ENCODE data around the gene APBB2. TPM values are rescaled to one million over a fixed set of nuclear protein-coding genes. Genes with fewer than 3 reads are reported as not detected.

Gene APBB2
- total RNA-seq, 3 donors from 2014 or later (not counting 1 experiment from before 2014, with no cell fraction given), result 0.38 to 0.48 TPM; not detected in 1

DNA sequence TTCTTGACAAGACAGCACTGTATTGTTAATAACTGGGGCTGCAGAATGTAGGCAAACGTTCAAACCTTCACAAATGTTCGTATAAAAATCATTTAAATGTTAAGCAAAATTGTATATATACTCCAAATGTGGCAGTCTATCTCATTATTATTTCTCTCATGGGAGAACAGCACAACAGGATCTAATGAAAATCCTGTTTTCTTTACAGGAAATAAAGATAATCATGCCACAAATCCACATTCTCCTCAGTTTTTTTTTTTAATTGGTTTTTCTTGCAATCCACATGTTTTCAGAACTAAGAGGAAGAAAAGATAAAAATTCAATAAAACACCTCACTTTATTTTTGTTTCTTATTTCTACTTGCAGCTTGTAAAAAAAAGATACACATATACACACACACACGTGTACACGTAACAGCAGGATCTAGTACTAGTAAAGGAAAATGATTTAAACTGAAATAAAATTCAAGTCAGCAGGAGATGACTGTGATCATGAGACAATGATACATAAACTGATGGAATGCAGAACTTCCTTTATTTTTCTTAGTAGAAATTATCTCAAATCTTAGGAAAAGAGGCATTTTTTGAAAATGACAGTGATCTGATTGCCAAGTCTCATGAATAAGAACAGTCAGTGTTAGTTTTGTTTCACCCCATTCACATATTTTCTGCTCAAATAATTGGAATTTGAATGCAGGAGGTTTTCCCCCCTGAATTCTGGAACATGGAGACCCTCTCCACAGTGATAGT, 11.3 kb downstream of the APBB2 start:
- H3K4me3 Mint-ChIP-seq, result no peak overlapping the region

DNA sequence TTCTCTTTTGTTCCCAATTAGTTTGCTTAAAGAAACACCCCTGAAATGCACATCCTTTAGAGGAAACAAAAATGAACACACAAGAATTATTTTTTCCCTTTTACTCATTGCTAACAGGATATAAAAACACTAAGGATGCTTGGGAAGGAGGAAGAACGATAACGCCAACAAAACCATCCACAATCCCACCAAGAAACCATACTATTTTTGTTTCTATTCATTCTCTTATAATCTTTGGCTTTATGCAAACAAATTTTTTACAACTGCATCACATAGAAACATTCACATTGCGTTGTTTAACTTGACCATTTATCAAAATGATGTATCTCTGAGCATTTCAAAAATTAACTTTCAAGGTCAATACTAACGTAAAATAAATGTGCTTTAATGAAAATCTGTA, 12.0 kb downstream of the APBB2 start:
- Histone ChIP-seq H3K9me3 (ENCODE audit: control insufficient read depth, insufficient read depth, low read length) (no peaks in the 10 kb centered on the region), H3K4me1 (ENCODE audit: control insufficient read depth, insufficient read depth, low read length) (no peaks in the 10 kb centered on the region), H3K27me3 (ENCODE audit: control insufficient read depth, insufficient read depth, low read length) (no peaks in the 10 kb centered on the region), H3K36me3 (ENCODE audit: control insufficient read depth, insufficient read depth, low read length) (no peaks in the 10 kb centered on the region), H3K4me3 (ENCODE audit: low read length) (no peak overlapping the region), H3K27ac (ENCODE audit: low read length) (no peak overlapping the region)
- H3K27me3 Mint-ChIP-seq (ENCODE audit: low read depth in 2 of 2), result peaks cover 4 to 7% of the 10 kb centered on the region in 2 donors
- TF ChIP-seq, protein P1, sequence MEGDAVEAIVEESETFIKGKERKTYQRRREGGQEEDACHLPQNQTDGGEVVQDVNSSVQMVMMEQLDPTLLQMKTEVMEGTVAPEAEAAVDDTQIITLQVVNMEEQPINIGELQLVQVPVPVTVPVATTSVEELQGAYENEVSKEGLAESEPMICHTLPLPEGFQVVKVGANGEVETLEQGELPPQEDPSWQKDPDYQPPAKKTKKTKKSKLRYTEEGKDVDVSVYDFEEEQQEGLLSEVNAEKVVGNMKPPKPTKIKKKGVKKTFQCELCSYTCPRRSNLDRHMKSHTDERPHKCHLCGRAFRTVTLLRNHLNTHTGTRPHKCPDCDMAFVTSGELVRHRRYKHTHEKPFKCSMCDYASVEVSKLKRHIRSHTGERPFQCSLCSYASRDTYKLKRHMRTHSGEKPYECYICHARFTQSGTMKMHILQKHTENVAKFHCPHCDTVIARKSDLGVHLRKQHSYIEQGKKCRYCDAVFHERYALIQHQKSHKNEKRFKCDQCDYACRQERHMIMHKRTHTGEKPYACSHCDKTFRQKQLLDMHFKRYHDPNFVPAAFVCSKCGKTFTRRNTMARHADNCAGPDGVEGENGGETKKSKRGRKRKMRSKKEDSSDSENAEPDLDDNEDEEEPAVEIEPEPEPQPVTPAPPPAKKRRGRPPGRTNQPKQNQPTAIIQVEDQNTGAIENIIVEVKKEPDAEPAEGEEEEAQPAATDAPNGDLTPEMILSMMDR (IDR thresholded peaks at IDR 0.05), result no peak
- H3K4me3 Mint-ChIP-seq, result no peak overlapping the region
- no peaks in the 10 kb centered on the region for H3K9me3 Mint-ChIP-seq
- no peaks in the 10 kb centered on the region for H3K36me3 Mint-ChIP-seq
- intact Hi-C loops (cut with micrococcal nuclease), result no loop called here
- DNase-seq (no peak), ATAC-seq (no peak)
- no peak overlapping the region for H3K27ac Mint-ChIP-seq
- 85% methylated on average over 2 of the region's 4 CpGs for WGBS (ENCODE audit: insufficient coverage)
- H3K4me1 Mint-ChIP-seq, result peaks cover 0 to 2% of the 10 kb centered on the region in 2 donors

More for the DNA sequence above, 11.3 kb downstream of the APBB2 start:
- H3K36me3 ChIP-seq (ENCODE audit: control insufficient read depth, insufficient read depth, low read length), result no peaks in the 10 kb centered on the region
- H3K27me3 Mint-ChIP-seq (ENCODE audit: low read depth in 2 of 2), result peaks cover 0 to 7% of the 10 kb centered on the region in 2 donors
- no peak overlapping the region for H3K4me3 ChIP-seq (ENCODE audit: low read length)
- H3K27ac Mint-ChIP-seq, result no peak overlapping the region
- WGBS (ENCODE audit: insufficient coverage), result 67% methylated on average over 1 of the region's 4 CpGs
- no peaks in the 10 kb centered on the region for H3K27me3 ChIP-seq (ENCODE audit: control insufficient read depth, insufficient read depth, low read length)
- no peaks in the 10 kb centered on the region for H3K4me1 ChIP-seq (ENCODE audit: control insufficient read depth, insufficient read depth, low read length)
- intact Hi-C loops (cut with micrococcal nuclease), result no loop called here
- TF ChIP-seq, protein P1 (IDR thresholded peaks at IDR 0.05), result no peak
- DNase-seq (no peak), ATAC-seq (no peak)
- H3K27ac ChIP-seq (ENCODE audit: low read length), result no peak overlapping the region
- H3K36me3 Mint-ChIP-seq, result no peaks in the 10 kb centered on the region
- no peaks in the 10 kb centered on the region for H3K9me3 Mint-ChIP-seq
- no peaks in the 10 kb centered on the region for H3K9me3 ChIP-seq (ENCODE audit: control insufficient read depth, insufficient read depth, low read length)
- peaks cover 0 to 6% of the 10 kb centered on the region in 2 donors for H3K4me1 Mint-ChIP-seq

DNA sequence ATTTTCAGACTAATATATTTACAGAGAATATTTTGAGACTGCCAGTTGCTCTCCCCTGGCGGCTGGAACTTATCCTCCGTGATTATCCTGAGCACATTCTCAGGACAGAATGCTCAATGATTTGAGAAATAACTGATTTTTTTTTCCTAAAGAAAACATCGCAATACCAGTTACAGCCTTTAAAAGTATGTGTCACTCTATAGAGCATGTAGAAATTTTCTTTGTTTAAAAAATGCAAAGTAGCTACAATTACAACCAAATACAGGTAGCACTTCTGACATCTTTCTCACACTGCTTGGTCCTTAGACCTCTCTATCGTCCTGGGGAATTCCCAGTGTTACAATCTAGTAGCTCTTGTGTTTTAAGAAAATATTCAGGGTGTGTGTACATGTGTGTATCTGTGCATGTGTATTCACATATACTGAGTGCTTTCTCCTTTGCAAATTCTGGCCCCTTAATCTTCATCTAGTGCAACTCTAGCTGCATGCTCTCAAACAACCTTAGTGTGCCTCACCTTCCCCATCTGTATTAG, 13.8 kb downstream of the APBB2 start:
- intact Hi-C loops (cut with micrococcal nuclease), result no loop called here
- DNase-seq (no peak), ATAC-seq (no peak)
- no peaks in the 10 kb centered on the region for H3K36me3 ChIP-seq (ENCODE audit: control insufficient read depth, insufficient read depth, low read length)
- Mint-ChIP-seq H3K4me3 (no peak overlapping the region), H3K36me3 (no peaks in the 10 kb centered on the region), H3K4me1 (no peaks in the 10 kb centered on the region), H3K9me3 (no peaks in the 10 kb centered on the region), H3K27ac (no peak overlapping the region), H3K27me3 (ENCODE audit: low read depth in 2 of 2) (peaks cover 4 to 7% of the 10 kb centered on the region in 2 donors)
- WGBS (ENCODE audit: insufficient coverage), result 96% methylated on average over 4 of the region's 4 CpGs
- no peak overlapping the region for H3K4me3 ChIP-seq (ENCODE audit: low read length)
- no peak overlapping the region for H3K27ac ChIP-seq (ENCODE audit: low read length)
- H3K9me3 ChIP-seq (ENCODE audit: control insufficient read depth, insufficient read depth, low read length), result no peaks in the 10 kb centered on the region
- H3K4me1 ChIP-seq (ENCODE audit: control insufficient read depth, insufficient read depth, low read length), result no peaks in the 10 kb centered on the region
- H3K27me3 ChIP-seq (ENCODE audit: control insufficient read depth, insufficient read depth, low read length), result no peaks in the 10 kb centered on the region
- TF ChIP-seq, protein P1 (IDR thresholded peaks at IDR 0.05), result no peak

All from natural killer cell (primary cell).